ENCODE results near the gene NTRK3.
"Not testable (repeated sequence)": the region's sequence is repeated elsewhere in the genome, so short reads cannot be mapped to it uniquely, and the experiment has no call there.

The NTRK3 gene

GRCh38 chr15:87871731-87872320 lies 384.7 kb downstream of the NTRK3 start:
- FAIRE-seq: no peak

GRCh38 chr15:87871258-87871681 lies 385.3 kb downstream of the NTRK3 start:
- FAIRE-seq: no peak

- FAIRE-seq: no peak
Measured at GRCh38 chr15:87866961-87867360, 389.6 kb downstream of the NTRK3 start.

- no peak for FAIRE-seq
Measured at GRCh38 chr15:87863152-87863551, 393.4 kb downstream of the NTRK3 start.

GRCh38 chr15:87860743-87861142 lies 395.8 kb downstream of the NTRK3 start:
- no peak for FAIRE-seq

GRCh38 chr15:87858651-87859050 lies 397.9 kb downstream of the NTRK3 start:
- FAIRE-seq: no peak

- FAIRE-seq: no peak
Measured at GRCh38 chr15:87851497-87851896, 405.0 kb downstream of the NTRK3 start.

- no peak for FAIRE-seq
Measured at GRCh38 chr15:87850916-87851315, 405.6 kb downstream of the NTRK3 start.

GRCh38 chr15:87849181-87849580 lies 407.4 kb downstream of the NTRK3 start:
- no peak for FAIRE-seq

GRCh38 chr15:87848012-87848411 lies 408.5 kb downstream of the NTRK3 start:
- FAIRE-seq: no peak

GRCh38 chr15:87846746-87847145 lies 409.8 kb downstream of the NTRK3 start:
- FAIRE-seq: no peak

GRCh38 chr15:87843312-87843711 lies 413.2 kb downstream of the NTRK3 start:
- FAIRE-seq: no peak

GRCh38 chr15:87841426-87841998 lies 415.0 kb downstream of the NTRK3 start:
- FAIRE-seq: no peak

GRCh38 chr15:87835830-87836229 lies 420.7 kb downstream of the NTRK3 start:
- FAIRE-seq: not testable (repeated sequence)

- FAIRE-seq: not testable (repeated sequence)
Measured at GRCh38 chr15:87833333-87833732, 423.2 kb downstream of the NTRK3 start.

- FAIRE-seq: no peak
Measured at GRCh38 chr15:87829332-87830050, 427.0 kb downstream of the NTRK3 start.

GRCh38 chr15:87828608-87829007 lies 427.9 kb downstream of the NTRK3 start:
- no peak for FAIRE-seq

GRCh38 chr15:87827131-87827530 lies 429.4 kb downstream of the NTRK3 start:
- FAIRE-seq: no peak

- no peak for FAIRE-seq
Measured at GRCh38 chr15:87826119-87826747, 430.3 kb downstream of the NTRK3 start.

- FAIRE-seq: no peak
Measured at GRCh38 chr15:87818756-87819155, 437.8 kb downstream of the NTRK3 start.

- no peak for FAIRE-seq
Measured at GRCh38 chr15:87817553-87817952, 439.0 kb downstream of the NTRK3 start.

- no peak for FAIRE-seq
Measured at GRCh38 chr15:87816811-87817210, 439.7 kb downstream of the NTRK3 start.

GRCh38 chr15:87816016-87816415 lies 440.5 kb downstream of the NTRK3 start:
- FAIRE-seq: no peak
